T follicular helper cell (primary cell): Measurements from ENCODE around the gene KRT75.

ENCODE experiments used
- DNase-seq: peaks from one replicate; pipeline ENCODE4 v3.0.0-alpha.2; 2020; ENCODE audit warnings: low read depth

KRT75 gene

GRCh38 chr12:52391618-52392002 lies 42.6 kb downstream of the KRT75 start:
- DNase-seq, result no peak

- DNase-seq, result no peak
These were observed 43.2 kb downstream of the KRT75 start for GRCh38 chr12:52390739-52391617.

GRCh38 chr12:52389313-52390207 lies 44.6 kb downstream of the KRT75 start:
- DNase-seq, result no peak

GRCh38 chr12:52387859-52388258 lies 46.3 kb downstream of the KRT75 start:
- no peak for DNase-seq

- no peak for DNase-seq
These were observed 48.9 kb downstream of the KRT75 start, which contains the start of gene KRT84 for GRCh38 chr12:52385226-52385702. Gene KRT84 (minus strand): TSS chr12:52385652. CDS start chr12:52385585, 67 bp downstream.

- DNase-seq, result no peak
These were observed 50.8 kb downstream of the KRT75 start for GRCh38 chr12:52383331-52383730.

GRCh38 chr12:52382854-52383253 lies 51.3 kb downstream of the KRT75 start:
- no peak for DNase-seq

GRCh38 chr12:52381206-52381605 lies 53.0 kb downstream of the KRT75 start:
- DNase-seq, result no peak

GRCh38 chr12:52380271-52380694 lies 53.9 kb downstream of the KRT75 start:
- no peak for DNase-seq

GRCh38 chr12:52379536-52379935 lies 54.6 kb downstream of the KRT75 start:
- DNase-seq, result no peak

GRCh38 chr12:52378091-52378490 lies 56.1 kb downstream of the KRT75 start:
- no peak for DNase-seq

- DNase-seq, result no peak
These were observed 56.9 kb downstream of the KRT75 start for GRCh38 chr12:52377266-52377665.
